SK-N-SH treated with all-trans-retinoic acid at 6 μM for 48 hours (cell line): ENCODE measurements around the gene CCDC24.

Source experiments
- ATAC-seq: fragments of 200-7000 bp; cut with Tn5 transposase; 3 replicates; pipeline ENCODE4 v1.9.1; 2020; ENCODE audit warnings: mild to moderate bottlenecking, moderate library complexity
- ARNTL ChIP-seq: fragments of 450-650 bp; formaldehyde crosslinking; IDR thresholded peaks from 2 replicates; pipeline ENCODE4 v1.5.0; 2020; ENCODE audit warnings: low read depth, mild to moderate bottlenecking, moderate library complexity, borderline replicate concordance
- BACH2 ChIP-seq: fragments of 250-450 bp; sonication (Bioruptor Pico); IDR thresholded peaks from 2 replicates; pipeline ENCODE4 v1.9.0; 2021; ENCODE audit warnings: mild to moderate bottlenecking, borderline replicate concordance
- CSDC2 ChIP-seq: fragments of 250-450 bp; sonication (Bioruptor Pico); IDR thresholded peaks from 2 replicates; pipeline ENCODE4 v1.5.0; 2020; ENCODE audit warnings: mild to moderate bottlenecking, moderate library complexity
- CSRNP3 ChIP-seq: fragments of 250-450 bp; sonication (Bioruptor Pico); IDR thresholded peaks from 2 replicates; pipeline ENCODE4 v1.5.1; 2021; ENCODE audit warnings: mild to moderate bottlenecking, moderate library complexity
- ESRRG ChIP-seq: fragments of 250-450 bp; sonication (Bioruptor Pico); IDR thresholded peaks from 2 replicates; pipeline ENCODE4 v1.6.1; 2021; ENCODE audit warnings: mild to moderate bottlenecking
- GLIS3 ChIP-seq: fragments of 250-450 bp; sonication (Bioruptor Pico); IDR thresholded peaks from 2 replicates; pipeline ENCODE4 v1.5.0; 2020; ENCODE audit warnings: mild to moderate bottlenecking, moderate library complexity
- ISL1 ChIP-seq: fragments of 250-450 bp; sonication (Bioruptor Pico); IDR thresholded peaks from 2 replicates; pipeline ENCODE4 v2.1.2; 2022; ENCODE audit warnings: mild to moderate bottlenecking, moderate library complexity
- OSR1 ChIP-seq: fragments of 250-450 bp; sonication (Bioruptor Pico); IDR thresholded peaks from 2 replicates; pipeline ENCODE4 v1.8.0; 2022; ENCODE audit warnings: moderate library complexity, mild to moderate bottlenecking, inconsistent platforms
- PATZ1 ChIP-seq: fragments of 250-450 bp; sonication (Bioruptor Pico); IDR thresholded peaks from 2 replicates; pipeline ENCODE4 v1.8.0; 2020; ENCODE audit warnings: mild to moderate bottlenecking, moderate library complexity, borderline replicate concordance
- POU6F1 ChIP-seq: fragments of 250-450 bp; sonication (Bioruptor Pico); IDR thresholded peaks from 2 replicates; pipeline ENCODE4 v1.8.0; 2021; ENCODE audit warnings: low read depth, mild to moderate bottlenecking, moderate library complexity, borderline replicate concordance
- PPARA ChIP-seq: fragments of 250-450 bp; sonication (Bioruptor Pico); IDR thresholded peaks from 2 replicates; pipeline ENCODE4 v1.5.0; 2020; ENCODE audit warnings: mild to moderate bottlenecking, borderline replicate concordance
- RARB ChIP-seq: fragments of 250-450 bp; sonication (Bioruptor Pico); IDR thresholded peaks from 2 replicates; pipeline ENCODE4 v1.8.0; 2021; ENCODE audit warnings: mild to moderate bottlenecking, moderate library complexity
- SNAI2 ChIP-seq: fragments of 250-450 bp; sonication (Bioruptor Pico); IDR thresholded peaks from 2 replicates; pipeline ENCODE4 v1.5.0; 2020; ENCODE audit warnings: mild to moderate bottlenecking, moderate library complexity
- TCF4 ChIP-seq: fragments of 250-450 bp; sonication (Bioruptor Pico); IDR thresholded peaks from 2 replicates; pipeline ENCODE4 v1.8.0; 2021; ENCODE audit warnings: mild to moderate bottlenecking, moderate library complexity, borderline replicate concordance
- TOX ChIP-seq: fragments of 250-450 bp; sonication (Bioruptor Pico); IDR thresholded peaks from 2 replicates; pipeline ENCODE4 v1.8.0; 2021; ENCODE audit warnings: mild to moderate bottlenecking, moderate library complexity, borderline replicate concordance
- TSHZ2 ChIP-seq: fragments of 250-450 bp; sonication (Bioruptor Pico); IDR thresholded peaks from 2 replicates; pipeline ENCODE4 v1.5.0; 2020; ENCODE audit warnings: mild to moderate bottlenecking, moderate library complexity
- ZC3H10 ChIP-seq: fragments of 250-450 bp; sonication (Bioruptor Pico); IDR thresholded peaks from 2 replicates; pipeline ENCODE4 v1.5.1; 2021; ENCODE audit warnings: mild to moderate bottlenecking, moderate library complexity
- ZFP3 ChIP-seq: fragments of 250-450 bp; sonication (Bioruptor Pico); IDR thresholded peaks from 2 replicates; pipeline ENCODE4 v1.5.0; 2020; ENCODE audit warnings: mild to moderate bottlenecking, moderate library complexity
- ZFP30 ChIP-seq: fragments of 450-650 bp; formaldehyde crosslinking; IDR thresholded peaks from 2 replicates; pipeline ENCODE4 v1.5.0; 2022; ENCODE audit warnings: mild to moderate bottlenecking, moderate library complexity
- ZNF565 ChIP-seq: fragments of 450-650 bp; formaldehyde crosslinking; conservative IDR thresholded peaks from 2 replicates; pipeline ENCODE4 v1.5.0; 2020; ENCODE audit warnings: low read depth, mild to moderate bottlenecking, moderate library complexity
- ZNF8 ChIP-seq: fragments of 450-650 bp; formaldehyde crosslinking; IDR thresholded peaks from 2 replicates; pipeline ENCODE4 v1.5.0; 2020; ENCODE audit warnings: mild to moderate bottlenecking, moderate library complexity

Gene CCDC24

GRCh38 chr1:43998000-43998378, 6.6 kb downstream of the CCDC24 start:
- no peak for TF ChIP-seq TCF4
- TF ChIP-seq OSR1 (CRISPR knock-in tag) = no peak
- TF ChIP-seq ISL1 (CRISPR knock-in tag) = no peak
- no peak for TF ChIP-seq ZFP3 (CRISPR knock-in tag)
- no peak for TF ChIP-seq CSDC2
- TF ChIP-seq TOX (CRISPR knock-in tag) = no peak
- TF ChIP-seq RARB = no peak
- no peak for TF ChIP-seq TSHZ2 (CRISPR knock-in tag)
- no peak for TF ChIP-seq ZC3H10
- no peak for TF ChIP-seq ZNF565 (CRISPR knock-in tag)
- no peak for TF ChIP-seq GLIS3 (CRISPR knock-in tag)
- no peak for TF ChIP-seq ARNTL (CRISPR knock-in tag)
- no peak for TF ChIP-seq BACH2 (CRISPR knock-in tag)
- no peak for TF ChIP-seq CSRNP3 (CRISPR knock-in tag)
- TF ChIP-seq ZNF8 (CRISPR knock-in tag) = no peak
- TF ChIP-seq ZFP30 (CRISPR knock-in tag) = no peak
- TF ChIP-seq ESRRG (CRISPR knock-in tag) = no peak
- TF ChIP-seq PPARA (CRISPR knock-in tag) = no peak
- no peak for TF ChIP-seq PATZ1 (CRISPR knock-in tag)
- no peak for TF ChIP-seq POU6F1 (CRISPR knock-in tag)
- no peak for ATAC-seq

GRCh38 chr1:43999455-43999854, 8.1 kb downstream of the CCDC24 start:
- no peak for TF ChIP-seq POU6F1 (CRISPR knock-in tag)
- no peak for TF ChIP-seq ZFP30 (CRISPR knock-in tag)
- TF ChIP-seq SNAI2 (CRISPR knock-in tag) = no peak
- TF ChIP-seq ARNTL (CRISPR knock-in tag) = no peak
- no peak for TF ChIP-seq CSRNP3 (CRISPR knock-in tag)
- TF ChIP-seq, all 23 proteins: peak for 0
- no peak for ATAC-seq
